Testis (tissue), 2 donors: Measurements from ENCODE around the gene CHMP2B.

Experiments used
- CTCF ChIP-seq, 3 experiments: fragments of 450-650 bp in 2 of 3; fragments of 200-600 bp in 1 of 3; sonication (generic) in 1 of 3; IDR thresholded peaks; one replicate each; pipeline ENCODE4 v1.5.1; 2016 to 2019; ENCODE audit warnings: antibody characterized with exemption in 3 of 3, mild to moderate bottlenecking in 2 of 3, moderate library complexity in 1 of 3
- POLR2A ChIP-seq: fragments of 450-650 bp; IDR thresholded peaks from one replicate; pipeline ENCODE4 v1.6.1; 2017; ENCODE audit warnings: antibody characterized with exemption, mild to moderate bottlenecking, moderate library complexity

GRCh38 chr3:87236093-87236492 is 9.0 kb downstream of the CHMP2B start:
- TF ChIP-seq POLR2A (no peak), CTCF (IDR thresholded peaks at IDR 0.05) (no peak)
